Activated CD4-positive, CD25-positive, alpha-beta regulatory T cell treated with anti-CD3 and anti-CD28 coated beads, Interleukin-2, amount 50 U/mL, for 72 hours (primary cell): ENCODE results near the gene GRIN3B.
"Not testable (repeated sequence)": the region's sequence is repeated elsewhere in the genome, so short reads cannot be mapped to it uniquely, and the experiment has no call there.

Experiments used
- DNase-seq: peaks from one replicate; pipeline ENCODE4 v3.0.0; 2021

The GRIN3B gene

DNA sequence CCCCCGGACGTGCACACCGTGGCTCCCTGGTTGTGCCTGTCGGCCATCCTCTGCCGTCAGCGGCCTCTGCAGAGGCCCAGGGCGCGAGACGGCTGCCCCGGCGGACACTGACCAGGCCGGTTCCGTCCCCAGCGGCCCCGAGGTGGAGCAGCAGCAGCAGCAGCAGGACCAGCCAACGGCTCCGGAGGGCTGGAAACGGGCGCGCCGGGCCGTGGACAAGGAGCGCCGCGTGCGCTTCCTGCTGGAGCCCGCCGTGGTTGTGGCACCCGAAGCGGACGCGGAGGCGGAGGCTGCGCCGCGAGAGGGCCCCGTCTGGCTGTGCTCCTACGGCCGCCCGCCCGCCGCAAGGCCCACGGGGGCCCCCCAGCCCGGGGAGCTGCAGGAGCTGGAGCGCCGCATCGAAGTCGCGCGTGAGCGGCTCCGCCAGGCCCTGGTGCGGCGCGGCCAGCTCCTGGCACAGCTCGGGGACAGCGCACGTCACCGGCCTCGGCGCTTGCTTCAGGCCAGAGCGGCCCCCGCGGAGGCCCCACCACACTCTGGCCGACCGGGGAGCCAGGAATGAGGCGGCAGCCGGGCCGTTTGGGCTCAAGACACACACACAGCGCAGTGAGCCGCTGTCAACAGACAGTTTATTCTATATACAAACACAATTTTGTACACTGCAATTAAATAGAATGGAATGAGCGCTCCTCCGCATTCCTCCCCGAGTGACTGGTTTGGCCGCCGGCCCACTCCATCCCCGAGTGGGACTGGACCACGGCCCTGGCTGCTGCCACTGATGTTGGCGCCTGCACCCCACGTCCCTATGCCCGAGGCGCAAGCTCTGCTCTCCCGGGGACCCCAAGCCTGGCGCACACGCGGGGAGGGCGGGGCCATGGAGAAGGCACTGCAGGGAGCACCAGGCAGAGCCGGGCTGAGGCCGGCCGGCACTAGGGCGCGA lies 9.1 kb downstream of the GRIN3B start:
- DNase-seq = no peak

DNA sequence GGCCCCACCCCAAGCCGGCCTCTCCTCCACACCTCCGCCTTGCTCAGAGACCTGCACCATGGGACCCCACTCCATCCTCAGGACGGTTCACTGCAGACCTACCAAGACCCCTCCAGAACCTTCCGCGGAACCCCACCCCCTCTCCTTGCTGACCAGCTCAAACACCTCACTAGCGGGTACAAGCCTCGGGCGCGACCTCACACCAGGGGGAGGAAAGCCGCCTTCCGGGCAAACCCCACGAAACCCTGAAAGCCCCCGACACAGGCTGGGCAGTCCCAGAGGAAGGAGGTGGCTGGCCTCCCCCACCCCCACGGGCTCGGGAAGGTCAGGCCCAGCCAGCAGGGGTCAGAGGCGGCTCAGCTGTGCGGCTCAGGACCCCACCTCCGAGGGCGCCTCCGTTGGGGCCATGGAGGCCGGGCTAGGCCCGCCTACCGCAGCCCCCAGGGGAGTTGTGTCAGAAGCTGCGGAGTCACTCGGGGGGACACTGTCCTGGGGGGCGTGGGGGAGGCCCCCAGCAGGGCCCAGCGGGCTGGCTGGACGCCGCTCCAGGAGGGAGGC lies 9.8 kb downstream of the GRIN3B start:
- DNase-seq = no peak

GRCh38 chr19:1010586-1011510 lies 10.6 kb downstream of the GRIN3B start:
- DNase-seq = no peak

DNA sequence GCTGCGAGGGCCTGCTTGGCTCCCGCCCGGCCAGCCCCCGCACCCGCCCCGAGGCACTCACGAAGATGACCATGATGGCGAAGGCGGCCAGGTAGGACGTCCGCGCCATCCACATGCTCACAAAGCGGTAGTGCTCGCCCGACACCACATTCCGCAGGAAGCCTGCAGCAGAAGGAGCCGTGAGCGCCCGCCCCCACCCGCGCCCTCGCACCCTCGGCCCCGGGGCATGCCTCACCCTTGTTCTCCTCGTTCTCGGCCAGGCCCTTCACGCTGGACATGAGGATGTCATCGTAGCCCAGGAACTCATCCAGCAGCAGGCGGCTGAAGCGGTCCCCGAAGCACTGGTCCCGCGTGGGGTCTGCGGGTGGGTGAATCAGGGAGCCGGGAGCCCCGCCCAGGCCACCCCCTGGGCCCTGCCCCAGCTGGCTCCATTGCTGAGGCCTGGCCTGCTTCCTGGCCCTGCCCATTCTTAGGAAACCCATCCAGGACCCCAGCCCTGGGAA lies 11.7 kb downstream of the GRIN3B start:
- DNase-seq = no peak

- no peak for DNase-seq
Measured at GRCh38 chr19:1012334-1012733, 12.1 kb downstream of the GRIN3B start.

- no peak for DNase-seq
Measured at GRCh38 chr19:1013218-1013617, 13.0 kb downstream of the GRIN3B start.

- DNase-seq = no peak
Measured at GRCh38 chr19:1014161-1015060, 14.2 kb downstream of the GRIN3B start.

GRCh38 chr19:1015061-1015781 lies 15.0 kb downstream of the GRIN3B start:
- no peak for DNase-seq

DNA sequence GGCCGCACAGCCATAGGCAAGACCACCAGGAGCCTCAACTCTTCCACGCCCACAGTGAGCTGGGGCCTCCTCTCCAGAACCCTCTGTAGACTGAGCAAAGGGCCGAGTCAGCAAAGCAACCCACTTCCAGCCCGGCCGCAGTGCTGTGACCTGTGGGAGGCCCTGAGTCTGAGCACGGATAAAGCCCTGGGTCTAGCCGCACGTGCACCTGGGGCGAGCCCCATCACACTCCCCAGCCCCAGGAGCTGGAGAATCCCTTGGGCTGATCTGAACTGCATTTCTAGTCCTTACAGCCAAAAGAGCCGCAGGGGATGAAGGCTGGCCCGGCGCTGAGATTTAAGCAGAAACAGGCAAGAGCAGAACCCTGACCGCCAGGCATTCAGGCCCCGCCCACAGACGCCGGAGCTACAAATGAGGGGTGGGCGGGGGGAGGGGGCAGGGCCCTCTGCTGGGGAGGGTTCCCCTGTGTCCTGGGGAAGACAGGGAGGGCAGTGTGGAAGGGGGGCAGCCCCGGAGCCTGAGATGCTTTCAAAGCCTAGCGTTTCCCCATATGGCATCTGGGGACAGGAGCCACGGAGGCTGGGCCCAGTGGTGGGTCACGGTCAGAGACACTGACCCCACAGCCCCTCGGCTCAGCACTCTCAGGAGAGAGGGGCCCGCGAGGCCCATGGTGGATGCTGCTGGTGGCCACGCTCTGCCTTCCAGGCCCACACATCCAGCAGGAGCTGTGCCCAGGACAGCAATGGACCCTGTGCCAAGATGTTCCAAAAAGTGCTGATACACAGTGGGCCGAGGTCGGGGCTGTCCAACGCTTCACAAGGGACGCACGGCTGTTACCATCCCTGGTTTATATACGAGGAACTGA lies 15.8 kb downstream of the GRIN3B start:
- DNase-seq = no peak

DNA sequence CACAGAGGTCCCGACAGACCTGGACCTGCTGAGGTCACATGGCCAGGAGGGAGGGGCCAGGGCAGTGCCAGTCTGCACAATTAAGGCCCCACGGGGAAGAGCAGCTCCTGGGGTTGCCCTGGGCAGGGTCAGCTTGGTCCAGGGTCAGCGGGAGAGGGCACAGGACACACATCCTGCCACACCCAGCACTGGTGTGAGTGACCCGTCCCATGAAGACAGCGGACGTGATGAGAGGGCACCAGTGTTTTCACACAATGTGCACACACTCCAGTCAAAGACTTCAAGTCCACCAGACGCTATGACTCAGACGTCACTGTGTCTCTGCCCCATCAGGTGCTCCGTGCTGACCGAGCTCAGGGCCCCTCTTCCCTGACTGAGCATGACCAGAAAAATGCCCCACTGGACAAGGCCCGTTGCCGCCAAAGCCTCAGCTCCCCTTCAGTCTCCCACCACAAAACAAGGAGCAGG lies 16.5 kb downstream of the GRIN3B start:
- no peak for DNase-seq

- DNase-seq = no peak
Measured at GRCh38 chr19:1017115-1017905, 17.1 kb downstream of the GRIN3B start.

GRCh38 chr19:1017906-1018305 lies 17.7 kb downstream of the GRIN3B start:
- no peak for DNase-seq

DNA sequence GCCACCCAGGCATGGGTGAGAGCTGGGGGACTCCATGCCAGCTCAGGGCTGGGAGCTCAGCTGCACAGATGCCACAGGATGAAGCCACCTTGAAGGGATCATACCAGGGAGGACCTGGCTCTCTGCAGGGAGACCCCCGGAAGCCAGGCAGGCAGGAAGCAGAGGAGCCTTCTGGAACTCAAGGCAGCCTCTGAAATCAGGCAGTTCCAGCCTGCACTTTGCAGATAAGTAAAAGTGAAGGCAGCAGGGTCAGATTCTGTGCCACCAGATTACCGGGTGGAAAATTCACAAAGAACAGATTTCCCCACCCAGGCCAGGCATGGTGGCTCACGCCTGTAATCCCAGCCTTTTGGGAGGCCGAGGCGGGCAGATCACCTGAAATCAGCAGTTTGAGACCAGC lies 18.2 kb downstream of the GRIN3B start:
- DNase-seq = no peak

DNA sequence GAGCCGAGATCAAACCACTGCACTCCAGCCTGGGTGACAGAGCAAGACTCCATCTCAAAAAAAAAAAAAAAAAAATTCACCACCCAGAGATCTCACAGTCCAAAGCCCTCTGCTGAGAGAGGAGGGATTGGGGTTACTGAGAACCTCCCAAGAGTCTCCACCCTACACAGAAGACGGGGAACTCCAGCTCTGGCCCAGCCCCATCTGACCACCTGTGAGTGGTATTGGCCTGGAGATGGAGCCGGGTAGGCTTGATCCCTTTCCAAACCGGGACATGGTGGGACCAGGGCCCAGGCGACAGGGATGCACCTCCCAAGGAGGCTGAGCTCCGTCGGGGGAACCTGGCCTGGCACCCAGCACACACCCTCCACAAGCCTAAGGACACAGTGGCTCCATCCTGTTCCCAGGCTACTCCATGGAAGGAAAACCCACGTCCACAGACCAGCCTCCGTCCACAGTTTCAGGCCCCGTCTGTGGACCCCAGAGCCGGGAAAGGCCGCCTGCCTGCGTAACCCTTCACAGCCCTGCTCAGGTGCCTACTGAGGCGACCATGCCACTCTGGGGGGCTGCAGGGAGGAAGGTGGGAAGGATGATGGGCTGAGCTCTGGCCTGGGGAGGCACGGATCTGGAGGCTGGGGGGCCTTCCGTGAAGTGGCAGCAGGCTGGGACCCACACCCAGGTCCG lies 18.9 kb downstream of the GRIN3B start:
- no peak for DNase-seq

GRCh38 chr19:1019616-1019961 lies 19.4 kb downstream of the GRIN3B start:
- DNase-seq = no peak

DNA sequence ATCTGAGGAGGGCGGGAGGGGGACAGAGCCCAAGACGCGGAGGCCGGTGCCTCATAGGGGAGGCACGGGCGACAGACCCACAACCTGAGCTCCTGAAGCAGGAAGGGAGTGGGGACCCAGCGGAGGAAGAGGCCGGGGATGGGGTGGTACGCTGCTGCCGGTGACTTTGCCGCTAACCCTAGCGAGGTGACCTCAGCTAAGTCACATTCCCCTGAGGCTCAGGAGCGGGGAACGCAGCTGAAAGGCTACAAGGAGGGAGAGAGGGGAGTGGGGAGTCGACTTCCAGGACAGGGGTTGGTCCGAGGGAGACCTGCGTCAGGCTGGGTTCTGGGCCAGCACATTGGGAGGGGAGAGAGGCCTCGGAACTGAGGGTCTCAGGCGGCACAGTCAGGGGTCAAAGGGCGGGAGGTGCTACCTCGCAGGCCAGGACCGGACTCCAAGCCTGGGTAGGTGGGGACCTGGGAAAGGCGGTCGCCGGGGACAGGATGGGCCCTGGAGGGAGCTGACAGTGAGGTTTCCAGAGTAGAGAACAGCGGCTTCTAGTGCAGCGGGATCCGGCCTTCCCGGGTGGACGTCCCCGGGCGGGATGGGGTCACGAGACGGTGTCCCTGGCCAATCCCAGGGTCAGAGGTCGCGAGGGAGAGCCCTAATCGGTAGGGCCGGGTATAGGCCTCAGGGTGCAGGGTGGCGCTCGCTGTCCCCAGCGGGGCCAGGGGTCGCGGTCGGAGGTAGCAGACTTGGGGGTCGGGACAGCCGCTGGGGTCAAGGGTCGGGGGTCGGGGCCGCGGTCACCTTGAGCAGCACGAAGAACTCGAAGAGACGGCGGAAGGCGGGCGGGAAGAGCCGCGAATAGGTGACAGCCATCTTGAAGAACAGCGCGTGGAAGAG lies 20.0 kb downstream of the GRIN3B start:
- DNase-seq = peak; percentile 47

GRCh38 chr19:1020868-1021425 lies 20.7 kb downstream of the GRIN3B start, which contains the start of gene TMEM259:
TMEM259 (minus strand) TSS chr19:1021123; CDS start chr19:1020996, 127 bp downstream.
- DNase-seq = peak; percentile 93

DNA sequence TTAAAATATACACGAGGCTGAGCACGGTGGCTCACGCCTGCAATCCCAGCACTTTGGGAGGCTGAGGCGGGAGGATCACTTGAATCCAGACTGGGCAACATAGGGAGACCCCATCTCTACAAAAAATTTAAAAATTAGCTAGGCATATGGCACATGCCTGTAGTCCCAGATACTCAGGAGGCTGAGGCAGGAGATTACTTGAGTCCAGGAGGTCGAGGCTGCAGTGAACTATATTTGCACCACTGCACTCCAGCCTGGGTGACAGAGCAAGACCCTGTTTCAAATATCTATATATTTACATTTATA lies 23.6 kb downstream of the GRIN3B start:
- DNase-seq = not testable (repeated sequence)
